HepG2 (cell line): ENCODE data around the gene PHIP. TPM values are rescaled to one million over a fixed set of nuclear protein-coding genes. Genes with fewer than 3 reads are reported as not detected.

ENCODE experiments used
- ATAC-seq: fragments of 200-7000 bp; cut with Tn5 transposase; 3 replicates; pipeline ENCODE4 v1.9.1; 2020; ENCODE audit warnings: mild to moderate bottlenecking, moderate library complexity
- BruUV-seq: library from RNA; stranded (reverse); fragments of 400-500 nt; replicated peaks from 2 replicates; lab custom pipeline; 2021; lab: Mats Ljungman, UMichigan
- CTCF ChIA-PET: fragments of 300-600 bp; formaldehyde crosslinking; extraction: SDS; loops from one replicate; lab custom pipeline; 2021; ENCODE audit warnings: low total read pairs, inconsistent platforms, low intra/inter-chr PET ratio; lab: Yijun Ruan, JAX
- POLR2A ChIA-PET: fragments of 350-600 bp; sonication (Branson Sonifier 250); formaldehyde crosslinking; loops from one replicate; lab custom pipeline; 2020; ENCODE audit warnings: antibody characterized with exemption, inconsistent platforms; lab: Yijun Ruan, JAX
- DNase-seq: peaks from one replicate; pipeline ENCODE4 v3.0.0-alpha.2; 2015; ENCODE audit warnings: low spot score
- FAIRE-seq: peaks from 3 replicates; lab custom pipeline; 2011; peaks lifted over from hg19 to GRCh38; lab: Jason Lieb, UNC
- H2AFZ ChIP-seq: one replicate; pipeline ENCODE4 v1.6.1; 2011; ENCODE audit warnings: low read length, inconsistent platforms
- H3K27ac ChIP-seq: fragments of 300-600 bp; 3 replicates; pipeline ENCODE4 v1.8.0; 2011; ENCODE audit warnings: mixed run types, mild to moderate bottlenecking, mixed read lengths, low read length, inconsistent platforms; ENCODE audit not compliant: insufficient read depth; ENCODE audit errors: extremely low read length
- H3K27me3 ChIP-seq, 2 experiments: fragments of 200-600 bp in 1 of 2; 2 replicates in 1 of 2; 3 replicates in 1 of 2; pipeline versions ENCODE4 v1.6.0 to v1.8.0; 2011; ENCODE audit warnings: low read length in 2 of 2, mild to moderate bottlenecking in 2 of 2, moderate library complexity in 2 of 2, inconsistent platforms in 1 of 2; ENCODE audit not compliant: insufficient read depth in 2 of 2, control insufficient read depth in 1 of 2
- H3K36me3 ChIP-seq, 2 experiments: fragments of 200-600 bp in 1 of 2; replicated peaks in 1 of 2; 2 replicates in 1 of 2; 3 replicates in 1 of 2; pipeline versions ENCODE4 v1.5.1 to v1.8.0; 2011; ENCODE audit warnings: low read length in 2 of 2, inconsistent platforms in 1 of 2; ENCODE audit not compliant: insufficient read depth in 2 of 2, control insufficient read depth in 1 of 2
- H3K4me1 ChIP-seq: 2 replicates; pipeline ENCODE4 v1.5.1; 2012; ENCODE audit warnings: low read length, inconsistent platforms; ENCODE audit not compliant: insufficient read depth
- H3K4me2 ChIP-seq: 2 replicates; pipeline ENCODE4 v1.6.0; 2011; ENCODE audit warnings: low read depth, low read length, inconsistent platforms
- H3K4me3 ChIP-seq, 3 experiments: fragments of 200-600 bp in 1 of 3; sonication (generic), shearing (Covaris generic) in 1 of 3; replicated peaks in 1 of 3; 2 replicates each; pipeline ENCODE4 v1.5.1; 2011 to 2016; ENCODE audit warnings: low read length in 3 of 3, inconsistent platforms in 2 of 3, low read depth in 2 of 3, mild to moderate bottlenecking in 2 of 3, control low read depth in 1 of 3, mixed read lengths in 1 of 3; ENCODE audit not compliant: insufficient read depth in 1 of 3
- H3K79me2 ChIP-seq: one replicate; pipeline ENCODE4 v1.6.1; 2011; ENCODE audit warnings: low read length, inconsistent platforms; ENCODE audit not compliant: insufficient read depth
- H3K9ac ChIP-seq: 2 replicates; pipeline ENCODE4 v1.6.0; 2011; ENCODE audit warnings: mild to moderate bottlenecking, low read depth, low read length, inconsistent platforms; ENCODE audit not compliant: insufficient read depth
- H3K9me3 ChIP-seq: 2 replicates; pipeline ENCODE4 v1.5.1; 2012; ENCODE audit warnings: mild to moderate bottlenecking, low read length
- H4K20me1 ChIP-seq: 2 replicates; pipeline ENCODE4 v1.6.0; 2011; ENCODE audit warnings: inconsistent platforms, mild to moderate bottlenecking, low read length, moderate library complexity; ENCODE audit not compliant: insufficient read depth
- FOXP1 ChIP-seq, 2 experiments: fragments of 450-650 bp in 1 of 2; IDR thresholded peaks; 2 replicates each; pipeline ENCODE4 v1.6.1; 2017 to 2018; ENCODE audit warnings: antibody characterized with exemption in 1 of 2
- MIER2 ChIP-seq: IDR thresholded peaks from 2 replicates; pipeline ENCODE4 v1.6.1; 2016; ENCODE audit warnings: missing biosample characterization, missing genetic modification reagents
- NR1H2 ChIP-seq: sonication (generic); formaldehyde crosslinking; IDR thresholded peaks from 2 replicates; pipeline ENCODE4 v1.8.1; 2022; ENCODE audit warnings: low read depth, missing genetic modification reagents, borderline replicate concordance
- RFX1 ChIP-seq: fragments of 450-650 bp; IDR thresholded peaks from 2 replicates; pipeline ENCODE4 v1.6.1; 2017
- ZNF10 ChIP-seq: sonication (generic); formaldehyde crosslinking; IDR thresholded peaks from 2 replicates; pipeline ENCODE4 v1.4.0; 2020; ENCODE audit warnings: mild to moderate bottlenecking, low read depth, missing genetic modification reagents, borderline replicate concordance
- ZNF20 ChIP-seq: sonication (generic); formaldehyde crosslinking; IDR thresholded peaks from 2 replicates; pipeline ENCODE4 v1.4.0; 2020; ENCODE audit warnings: mild to moderate bottlenecking, moderate library complexity, missing genetic modification reagents
- ZNF205 ChIP-seq: IDR thresholded peaks from 2 replicates; pipeline ENCODE4 v1.6.1; 2018; ENCODE audit warnings: missing biosample characterization, missing genetic modification reagents
- ZNF44 ChIP-seq: sonication (generic); formaldehyde crosslinking; IDR thresholded peaks from 2 replicates; pipeline ENCODE4 v1.5.1; 2020; ENCODE audit warnings: mild to moderate bottlenecking, missing genetic modification reagents
- ZNF775 ChIP-seq: sonication (generic); formaldehyde crosslinking; IDR thresholded peaks from 2 replicates; pipeline ENCODE4 v1.4.0; 2020; ENCODE audit warnings: missing genetic modification reagents, mild to moderate bottlenecking, moderate library complexity, borderline replicate concordance
- WGBS: methylation state at CpG from one replicate; pipeline ENCODE4 v1.1.6; 2017; ENCODE audit warnings: low lambda C conversion rate; 5-methylcytosine and 5-hydroxymethylcytosine counted together
- in situ Hi-C: cut with HindIII; loops from 2 replicates; pipeline ENCODE4 v1.10.0; 2017; ENCODE audit warnings: low pct_unique_long_range_greater_than_20kb; ENCODE audit not compliant: extremely low pct_ligation_motif_present
- intact Hi-C: fragments of 100-400 bp; cut with micrococcal nuclease; formaldehyde crosslinking; loops from one replicate; pipeline ENCODE4 v1.10.0; 2022; ENCODE audit not compliant: unreplicated experiment
- polyA plus RNA-seq, 8 experiments: library from polyadenylated mRNA; depleted of rRNA in 3 of 8; stranded (reverse) in 7 of 8; unstranded in 1 of 8; fragments of >200 nt; fragmentation: Illumina TruSeq in 4 of 8; extraction: Trizol in 4 of 8; gene quantifications; 2 replicates each; pipeline versions ENCODE4 v1.2.1 to v1.2.3, GENCODE V29; 2011 to 2016; ENCODE audit warnings: low read depth in 4 of 8, missing spikeins in 1 of 8, mixed read lengths in 1 of 8; ENCODE audit not compliant: insufficient read depth in 1 of 8
- total RNA-seq, 5 experiments: library from RNA; depleted of rRNA; stranded (reverse); fragments of >200 nt; fragmentation: Illumina TruSeq; extraction: Trizol; gene quantifications; 2 replicates each; pipeline ENCODE4 v1.2.3, GENCODE V29; 2016; ENCODE audit warnings: low read depth in 1 of 5
- TF ChIP-seq, protein P1 (sequence below): sonication (generic); formaldehyde crosslinking; IDR thresholded peaks from 2 replicates; pipeline ENCODE4 v1.4.0; 2020; ENCODE audit warnings: missing genetic modification reagents, borderline replicate concordance

Gene PHIP
- total and polyA plus RNA-seq, 2 of the 13 experiments (the other 11 are each of a cell fraction or from before 2014, with no cell fraction given), result 6.5 to 23.5 TPM

- H3K27me3 ChIP-seq, result no peaks in the 10 kb centered on the region
- H4K20me1 ChIP-seq, result no peaks in the 10 kb centered on the region
- no peaks in the 10 kb centered on the region for H3K79me2 ChIP-seq
- intact Hi-C loops, result no loop called here
- no peak overlapping the region for H3K4me2 ChIP-seq
- no peak for ATAC-seq
- 98% methylated on average over 2 of the region's 2 CpGs for WGBS
- no peaks in the 10 kb centered on the region for H3K4me1 ChIP-seq
- H3K4me3 ChIP-seq, result no peak overlapping the region
- H3K9ac ChIP-seq, result no peak overlapping the region
- CTCF ChIA-PET, result no interaction called here
- TF ChIP-seq FOXP1 (IDR thresholded peaks at IDR 0.05), result no peak
- no peak for TF ChIP-seq FOXP1 (CRISPR knock-in tag; IDR thresholded peaks at IDR 0.05)
- TF ChIP-seq ZNF775 (CRISPR knock-in tag), result no peak
- no peak for TF ChIP-seq ZNF20 (CRISPR knock-in tag)
- no peak for TF ChIP-seq RFX1
- TF ChIP-seq ZNF10, result no peak
- no peak for TF ChIP-seq ZNF44 (CRISPR knock-in tag)
- no peak overlapping the region for H3K27ac ChIP-seq
- FAIRE-seq, result no peak
- no peak for DNase-seq
- in situ Hi-C loops, result no loop called here
- H3K9me3 ChIP-seq, result no peaks in the 10 kb centered on the region
- peaks cover under 1 to 11% of the 10 kb centered on the region in 2 experiments; a peak in 4 of 5 replicates for H3K36me3 ChIP-seq
- no peak overlapping the region for H2AFZ ChIP-seq
- POLR2A ChIA-PET, result no interaction called here
- BruUV-seq, result no TSS peak
Measured at GRCh38 chr6:78935553-78935952, 142.5 kb downstream of the PHIP start.

DNA sequence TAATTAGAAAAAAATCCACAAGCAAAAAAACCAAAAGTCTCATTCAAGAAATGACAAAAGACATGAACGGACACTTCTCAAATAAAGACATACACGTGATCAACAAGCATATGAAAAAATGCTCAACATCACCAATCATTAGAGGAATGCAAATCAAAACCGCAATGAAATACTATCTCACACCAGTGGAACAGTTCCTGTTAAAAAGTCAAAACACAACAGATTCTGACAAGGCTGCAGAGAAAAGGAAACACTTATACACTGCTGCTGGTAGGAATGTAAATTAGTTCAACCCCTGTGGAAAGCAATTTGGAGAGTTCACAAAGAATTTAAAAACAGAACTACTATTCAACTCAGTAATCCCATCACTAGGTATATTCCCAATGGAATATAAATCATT, 152.7 kb downstream of the PHIP start:
- ATAC-seq, result no peak
- CTCF ChIA-PET, result no interaction called here
- FAIRE-seq, result no peak
- intact Hi-C loops (no loop called here), in situ Hi-C loops (no loop called here)
- Histone ChIP-seq H3K4me1 (no peaks in the 10 kb centered on the region), H3K4me2 (no peak overlapping the region), H4K20me1 (no peaks in the 10 kb centered on the region), H3K4me3 (no peak overlapping the region), H3K36me3 (no peaks in the 10 kb centered on the region), H3K27me3 (no peaks in the 10 kb centered on the region), H3K27ac (no peak overlapping the region), H2AFZ (no peak overlapping the region), H3K79me2 (no peaks in the 10 kb centered on the region), H3K9ac (no peak overlapping the region), H3K9me3 (no peaks in the 10 kb centered on the region)
- POLR2A ChIA-PET, result no interaction called here
- TF ChIP-seq ZNF205 (no peak), NR1H2 (CRISPR knock-in tag) (no peak), MIER2 (no peak)
- TF ChIP-seq, protein P1, sequence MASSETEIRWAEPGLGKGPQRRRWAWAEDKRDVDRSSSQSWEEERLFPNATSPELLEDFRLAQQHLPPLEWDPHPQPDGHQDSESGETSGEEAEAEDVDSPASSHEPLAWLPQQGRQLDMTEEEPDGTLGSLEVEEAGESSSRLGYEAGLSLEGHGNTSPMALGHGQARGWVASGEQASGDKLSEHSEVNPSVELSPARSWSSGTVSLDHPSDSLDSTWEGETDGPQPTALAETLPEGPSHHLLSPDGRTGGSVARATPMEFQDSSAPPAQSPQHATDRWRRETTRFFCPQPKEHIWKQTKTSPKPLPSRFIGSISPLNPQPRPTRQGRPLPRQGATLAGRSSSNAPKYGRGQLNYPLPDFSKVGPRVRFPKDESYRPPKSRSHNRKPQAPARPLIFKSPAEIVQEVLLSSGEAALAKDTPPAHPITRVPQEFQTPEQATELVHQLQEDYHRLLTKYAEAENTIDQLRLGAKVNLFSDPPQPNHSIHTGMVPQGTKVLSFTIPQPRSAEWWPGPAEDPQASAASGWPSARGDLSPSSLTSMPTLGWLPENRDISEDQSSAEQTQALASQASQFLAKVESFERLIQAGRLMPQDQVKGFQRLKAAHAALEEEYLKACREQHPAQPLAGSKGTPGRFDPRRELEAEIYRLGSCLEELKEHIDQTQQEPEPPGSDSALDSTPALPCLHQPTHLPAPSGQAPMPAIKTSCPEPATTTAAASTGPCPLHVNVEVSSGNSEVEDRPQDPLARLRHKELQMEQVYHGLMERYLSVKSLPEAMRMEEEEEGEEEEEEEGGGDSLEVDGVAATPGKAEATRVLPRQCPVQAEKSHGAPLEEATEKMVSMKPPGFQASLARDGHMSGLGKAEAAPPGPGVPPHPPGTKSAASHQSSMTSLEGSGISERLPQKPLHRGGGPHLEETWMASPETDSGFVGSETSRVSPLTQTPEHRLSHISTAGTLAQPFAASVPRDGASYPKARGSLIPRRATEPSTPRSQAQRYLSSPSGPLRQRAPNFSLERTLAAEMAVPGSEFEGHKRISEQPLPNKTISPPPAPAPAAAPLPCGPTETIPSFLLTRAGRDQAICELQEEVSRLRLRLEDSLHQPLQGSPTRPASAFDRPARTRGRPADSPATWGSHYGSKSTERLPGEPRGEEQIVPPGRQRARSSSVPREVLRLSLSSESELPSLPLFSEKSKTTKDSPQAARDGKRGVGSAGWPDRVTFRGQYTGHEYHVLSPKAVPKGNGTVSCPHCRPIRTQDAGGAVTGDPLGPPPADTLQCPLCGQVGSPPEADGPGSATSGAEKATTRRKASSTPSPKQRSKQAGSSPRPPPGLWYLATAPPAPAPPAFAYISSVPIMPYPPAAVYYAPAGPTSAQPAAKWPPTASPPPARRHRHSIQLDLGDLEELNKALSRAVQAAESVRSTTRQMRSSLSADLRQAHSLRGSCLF (CRISPR knock-in tag), result no peak
- no peak for DNase-seq
- no TSS peak for BruUV-seq
- 22% methylated on average over 3 of the region's 3 CpGs for WGBS
